HepG2 (cell line): ENCODE data around the gene IL17RC. TPM values are rescaled to one million over a fixed set of nuclear protein-coding genes. Genes with fewer than 3 reads are reported as not detected.

ENCODE experiments used
- CHD4 ChIP-seq: fragments of 200-600 bp; sonication (generic); IDR thresholded peaks from 2 replicates; pipeline ENCODE4 v1.7.0; 2017; ENCODE audit warnings: mild to moderate bottlenecking, low read length, borderline replicate concordance
- DZIP1 ChIP-seq: sonication (generic); formaldehyde crosslinking; IDR thresholded peaks from 2 replicates; pipeline ENCODE4 v1.5.0; 2020; ENCODE audit warnings: mild to moderate bottlenecking, missing genetic modification reagents
- HMG20A ChIP-seq: IDR thresholded peaks from 2 replicates; pipeline ENCODE4 v1.6.1; 2016; ENCODE audit warnings: borderline replicate concordance
- KAT2B ChIP-seq: fragments of 150-350 bp; IDR thresholded peaks from 2 replicates; pipeline ENCODE4 v1.6.1; 2014; ENCODE audit warnings: low read depth, low read length, borderline replicate concordance
- MIER2 ChIP-seq: IDR thresholded peaks from 2 replicates; pipeline ENCODE4 v1.6.1; 2016; ENCODE audit warnings: missing biosample characterization, missing genetic modification reagents
- POGZ ChIP-seq: sonication (generic); formaldehyde crosslinking; IDR thresholded peaks from 2 replicates; pipeline ENCODE4 v1.4.0; 2020; ENCODE audit warnings: mild to moderate bottlenecking, missing genetic modification reagents
- RARA ChIP-seq: IDR thresholded peaks from 2 replicates; pipeline ENCODE4 v1.6.1; 2016; ENCODE audit warnings: missing genetic modification reagents, missing compliant biosample characterization
- SIN3A ChIP-seq: IDR thresholded peaks from 2 replicates; pipeline ENCODE4 v1.6.1; 2011; ENCODE audit warnings: low read depth, mild to moderate bottlenecking, control low read depth, low read length, borderline replicate concordance
- ZBTB3 ChIP-seq: sonication (generic); formaldehyde crosslinking; IDR thresholded peaks from 2 replicates; pipeline ENCODE4 v1.4.0; 2020; ENCODE audit warnings: low read depth, mild to moderate bottlenecking, moderate library complexity, missing genetic modification reagents, borderline replicate concordance
- ZNF260 ChIP-seq: sonication (generic); formaldehyde crosslinking; IDR thresholded peaks from 2 replicates; pipeline ENCODE4 v1.4.0; 2020; ENCODE audit warnings: missing genetic modification reagents, low read depth, mild to moderate bottlenecking, borderline replicate concordance
- ZNF318 ChIP-seq: sonication (generic); formaldehyde crosslinking; IDR thresholded peaks from 2 replicates; pipeline ENCODE4 v1.4.0; 2020; ENCODE audit warnings: mild to moderate bottlenecking, missing genetic modification reagents
- ZNF576 ChIP-seq: sonication (generic); formaldehyde crosslinking; IDR thresholded peaks from 2 replicates; pipeline ENCODE4 v1.4.0; 2020; ENCODE audit warnings: mild to moderate bottlenecking, missing genetic modification reagents
- ZNF589 ChIP-seq: sonication (generic); formaldehyde crosslinking; conservative IDR thresholded peaks from 2 replicates; pipeline ENCODE4 v1.8.0; 2022; ENCODE audit warnings: mild to moderate bottlenecking, moderate library complexity, missing genetic modification reagents
- ZNF75D ChIP-seq: sonication (generic); formaldehyde crosslinking; IDR thresholded peaks from 2 replicates; pipeline ENCODE4 v1.8.1; 2023; ENCODE audit warnings: missing genetic modification reagents, mild to moderate bottlenecking, borderline replicate concordance
- ZNF790 ChIP-seq: sonication (generic); formaldehyde crosslinking; IDR thresholded peaks from 2 replicates; pipeline ENCODE4 v1.8.0; 2022; ENCODE audit warnings: missing genetic modification reagents, mild to moderate bottlenecking, borderline replicate concordance
- polyA plus RNA-seq, 8 experiments: library from polyadenylated mRNA; depleted of rRNA in 3 of 8; stranded (reverse) in 7 of 8; unstranded in 1 of 8; fragments of >200 nt; fragmentation: Illumina TruSeq in 4 of 8; extraction: Trizol in 4 of 8; gene quantifications; 2 replicates each; pipeline versions ENCODE4 v1.2.1 to v1.2.3, GENCODE V29; 2011 to 2016; ENCODE audit warnings: low read depth in 4 of 8, missing spikeins in 1 of 8, mixed read lengths in 1 of 8; ENCODE audit not compliant: insufficient read depth in 1 of 8
- total RNA-seq, 5 experiments: library from RNA; depleted of rRNA; stranded (reverse); fragments of >200 nt; fragmentation: Illumina TruSeq; extraction: Trizol; gene quantifications; 2 replicates each; pipeline ENCODE4 v1.2.3, GENCODE V29; 2016; ENCODE audit warnings: low read depth in 1 of 5
- TF ChIP-seq, protein P1 (sequence below): sonication (generic); formaldehyde crosslinking; IDR thresholded peaks from 2 replicates; pipeline ENCODE4 v1.5.1; 2020; ENCODE audit warnings: missing genetic modification reagents, mild to moderate bottlenecking, borderline replicate concordance

Gene IL17RC
- total and polyA plus RNA-seq, 2 of the 13 experiments (the other 11 are each of a cell fraction or from before 2014, with no cell fraction given): 20.7 to 24.0 TPM

DNA sequence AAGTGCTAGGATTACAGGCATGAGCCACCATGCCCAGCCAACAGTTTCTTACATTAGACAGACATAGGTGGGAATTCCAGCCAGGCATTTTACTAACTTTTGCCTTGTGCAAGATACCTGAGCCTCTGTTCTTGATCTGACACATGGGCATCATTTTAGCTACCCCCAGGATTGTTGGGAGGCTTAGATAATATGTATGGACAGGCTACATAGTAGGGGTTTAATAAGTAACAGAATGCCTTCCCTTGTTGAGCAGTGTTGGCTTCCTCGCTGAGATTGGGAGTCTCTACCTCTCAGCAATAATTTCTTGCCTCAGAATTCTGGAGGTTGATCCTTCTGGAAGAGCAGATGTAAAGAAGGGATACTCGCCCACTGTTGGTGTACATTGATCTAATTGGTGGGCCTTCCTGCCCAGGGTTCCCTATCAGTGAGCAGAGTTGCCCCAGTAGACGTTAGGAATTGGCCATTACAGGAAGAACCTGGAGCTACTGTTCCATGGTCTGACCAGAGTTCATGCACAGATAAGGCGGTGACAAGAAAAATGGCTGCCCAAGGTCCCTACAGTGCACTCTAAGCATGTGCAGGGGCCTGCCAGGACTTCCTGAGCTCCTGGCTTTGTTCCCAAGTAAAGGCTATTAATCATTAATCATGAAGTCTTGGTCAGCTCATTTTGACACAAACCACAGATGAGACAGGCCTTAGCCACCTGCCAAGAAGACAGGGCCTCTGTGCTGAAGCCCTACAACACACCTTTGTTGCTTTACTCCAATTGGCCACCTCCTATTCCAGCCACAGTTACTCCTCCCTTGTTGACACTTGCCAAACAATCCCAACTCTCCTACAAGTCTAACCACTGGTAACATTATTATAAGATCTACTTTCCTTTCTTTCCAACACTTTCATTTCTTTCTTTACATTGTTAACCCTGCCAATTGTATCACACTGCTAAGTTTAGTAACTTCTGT, 19.2 kb upstream of the IL17RC start (continued):
- TF ChIP-seq HMG20A (CRISPR knock-in tag): peak; percentile 50; the same call in 1 of the 2 replicates
- TF ChIP-seq ZBTB3: 0 out of 2 replicates have a peak, but pooled peaks have one; percentile 39
- TF ChIP-seq DZIP1 (CRISPR knock-in tag): no peak
- TF ChIP-seq ZNF790 (CRISPR knock-in tag): no peak
- no peak for TF ChIP-seq ZNF260 (CRISPR knock-in tag)
- TF ChIP-seq ZNF318 (CRISPR knock-in tag): no peak
- no peak for TF ChIP-seq ZNF589 (CRISPR knock-in tag)
- TF ChIP-seq MIER2 (CRISPR knock-in tag): no peak
- peak; percentile 57; the same call in 1 of the 2 replicates for TF ChIP-seq SIN3A
- TF ChIP-seq ZNF75D (CRISPR knock-in tag): no peak
- TF ChIP-seq, protein P1, sequence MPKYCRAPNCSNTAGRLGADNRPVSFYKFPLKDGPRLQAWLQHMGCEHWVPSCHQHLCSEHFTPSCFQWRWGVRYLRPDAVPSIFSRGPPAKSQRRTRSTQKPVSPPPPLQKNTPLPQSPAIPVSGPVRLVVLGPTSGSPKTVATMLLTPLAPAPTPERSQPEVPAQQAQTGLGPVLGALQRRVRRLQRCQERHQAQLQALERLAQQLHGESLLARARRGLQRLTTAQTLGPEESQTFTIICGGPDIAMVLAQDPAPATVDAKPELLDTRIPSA: no peak
- no peak for TF ChIP-seq ZNF576 (CRISPR knock-in tag)
- TF ChIP-seq KAT2B: no peak
- no peak; the same call in none of the 2 replicates for TF ChIP-seq RARA
- peak; percentile 66 for TF ChIP-seq POGZ (CRISPR knock-in tag)
- TF ChIP-seq CHD4: peak; percentile 65
